ENCODE measurements around the gene NSG2.

DNA sequence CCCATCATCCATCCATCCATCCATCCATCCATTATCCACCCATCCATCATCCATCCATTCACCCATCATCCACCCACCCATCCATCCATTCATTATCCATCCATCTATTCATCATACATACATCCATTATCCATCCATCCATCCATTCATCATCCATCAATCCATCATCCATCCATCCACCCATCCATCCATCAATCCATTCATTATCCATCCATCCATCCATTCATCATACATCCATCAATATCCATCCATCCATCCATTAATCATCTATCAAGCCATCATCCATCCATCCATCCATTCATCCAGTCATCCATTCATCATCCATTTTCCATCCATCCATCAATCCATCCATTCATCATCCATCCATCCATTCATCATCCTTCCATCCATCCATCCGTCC lies 89.0 kb downstream of the NSG2 start:
- TF ChIP-seq POLR2A (IDR thresholded peaks at IDR 0.05; ENCODE audit: low read length) = no peak
- no peak for TF ChIP-seq GATA1 (IDR thresholded peaks at IDR 0.05; ENCODE audit: low read depth, low read length)

All from erythroblast (primary cell).